ACC112 (cell line): ENCODE data around the gene RAB31.
"Not testable (repeated sequence)": the region's sequence is repeated elsewhere in the genome, so short reads cannot be mapped to it uniquely, and the experiment has no call there.

Source experiments
- H2AFZ ChIP-seq: fragments of 200-600 bp; sonication (generic); one replicate; pipeline ENCODE4 v1.6.0; 2017; ENCODE audit warnings: antibody characterized with exemption, low read length; ENCODE audit not compliant: unreplicated experiment
- H3K27ac ChIP-seq: fragments of 200-600 bp; sonication (generic); 2 replicates; pipeline ENCODE4 v1.5.1; 2014; ENCODE audit warnings: low read depth, mild to moderate bottlenecking, antibody characterized with exemption, low read length, moderate library complexity
- H3K27me3 ChIP-seq: fragments of 200-600 bp; sonication (generic); 2 replicates; pipeline ENCODE4 v1.6.1; 2014; ENCODE audit warnings: mild to moderate bottlenecking, antibody characterized with exemption, low read length, moderate library complexity, mixed read lengths; ENCODE audit not compliant: insufficient read depth
- H3K36me3 ChIP-seq: fragments of 200-600 bp; sonication (generic); 2 replicates; pipeline ENCODE4 v1.6.1; 2016; ENCODE audit warnings: mild to moderate bottlenecking, antibody characterized with exemption, low read length, moderate library complexity, mixed read lengths; ENCODE audit not compliant: insufficient read depth
- H3K4me1 ChIP-seq: fragments of 200-600 bp; sonication (generic); one replicate; pipeline ENCODE4 v1.6.1; 2016; ENCODE audit warnings: low read length, mixed read lengths; ENCODE audit not compliant: insufficient read depth, unreplicated experiment, control insufficient read depth
- H3K4me3 ChIP-seq: fragments of 200-600 bp; sonication (generic); 2 replicates; pipeline ENCODE4 v1.5.1; 2014; ENCODE audit warnings: mild to moderate bottlenecking, low read depth, low read length
- H3K79me2 ChIP-seq: fragments of 200-600 bp; sonication (generic); one replicate; pipeline ENCODE4 v1.6.0; 2016; ENCODE audit warnings: low read length; ENCODE audit not compliant: control insufficient read depth, unreplicated experiment, insufficient read depth

Gene RAB31

DNA sequence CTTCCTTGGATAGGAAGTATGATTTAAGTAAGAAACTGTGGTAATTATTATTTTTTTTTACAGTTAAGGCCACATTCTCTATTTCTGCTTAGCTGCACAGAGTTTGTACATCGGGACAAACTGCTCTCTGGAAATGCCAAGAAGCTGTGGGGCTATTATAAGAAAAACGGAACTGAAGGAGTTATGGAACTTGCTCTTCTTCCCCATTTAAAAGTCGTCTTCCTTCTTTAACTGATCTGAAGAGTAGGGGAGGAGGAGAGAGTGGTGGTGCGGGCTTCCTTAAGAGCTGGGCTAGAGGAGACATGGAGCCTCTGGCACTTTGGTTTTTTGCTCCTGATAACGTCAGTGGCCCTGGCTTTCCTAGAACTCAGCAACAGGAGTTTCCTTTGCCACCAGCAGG is 54.4 kb downstream of the RAB31 start:
- Histone ChIP-seq H3K4me1 (peaks cover 10% of the 10 kb centered on the region), H3K27me3 (no peaks in the 10 kb centered on the region), H3K79me2 (peaks cover 13% of the 10 kb centered on the region), H3K27ac (no peak overlapping the region), H3K36me3 (no peaks in the 10 kb centered on the region), H2AFZ (no peak overlapping the region), H3K4me3 (no peak overlapping the region)

DNA sequence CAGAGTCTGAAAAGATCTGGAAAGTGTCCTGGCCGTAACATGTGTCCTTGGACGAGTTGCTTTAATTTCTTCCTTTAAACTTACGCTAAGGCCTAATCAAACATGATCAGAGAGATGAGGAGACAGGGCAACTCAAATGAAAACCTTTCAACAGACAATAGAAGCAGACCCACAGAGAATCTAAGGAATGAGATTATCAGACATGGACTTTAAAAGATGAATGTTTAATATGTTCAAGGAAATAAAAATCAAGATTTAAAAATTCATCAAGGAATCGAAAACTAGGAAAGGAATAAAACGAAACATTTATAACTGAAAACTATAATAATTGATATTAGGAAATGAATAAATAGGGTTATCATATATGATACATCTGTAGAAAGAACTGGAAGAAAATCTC is 55.1 kb downstream of the RAB31 start:
- Histone ChIP-seq H3K27ac (no peak overlapping the region), H3K36me3 (no peaks in the 10 kb centered on the region), H3K4me1 (peaks cover 6% of the 10 kb centered on the region), H3K79me2 (peaks cover 13% of the 10 kb centered on the region), H3K27me3 (no peaks in the 10 kb centered on the region), H2AFZ (no peak overlapping the region), H3K4me3 (no peak overlapping the region)

DNA sequence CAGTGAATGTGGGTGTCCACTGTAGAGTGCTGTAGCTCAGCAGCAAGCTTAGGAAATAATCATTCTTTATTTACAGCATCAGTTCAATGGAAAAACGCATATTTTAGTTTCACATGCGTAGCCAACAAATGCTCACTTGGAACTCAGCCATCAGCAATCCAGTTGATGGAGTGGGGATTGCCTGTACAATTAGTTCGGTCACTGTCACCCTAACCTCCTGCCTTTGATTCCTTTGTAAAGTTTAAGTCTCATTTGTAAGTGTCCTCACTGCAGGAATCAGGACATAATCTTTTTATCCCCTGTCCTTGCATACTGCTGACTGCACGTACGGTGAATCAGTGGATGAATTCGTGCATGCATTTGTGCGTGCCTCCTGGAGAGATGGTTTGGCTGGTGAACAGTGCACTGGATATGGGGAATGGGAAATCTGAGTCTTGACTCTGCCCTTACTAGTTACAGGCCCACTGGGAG is 55.9 kb downstream of the RAB31 start:
- H3K27me3 ChIP-seq, result no peaks in the 10 kb centered on the region
- H3K79me2 ChIP-seq, result peaks cover 9% of the 10 kb centered on the region
- H3K27ac ChIP-seq, result no peak overlapping the region
- H3K4me1 ChIP-seq, result no peaks in the 10 kb centered on the region
- no peak overlapping the region for H2AFZ ChIP-seq
- H3K36me3 ChIP-seq, result no peaks in the 10 kb centered on the region
- H3K4me3 ChIP-seq, result no peak overlapping the region

DNA sequence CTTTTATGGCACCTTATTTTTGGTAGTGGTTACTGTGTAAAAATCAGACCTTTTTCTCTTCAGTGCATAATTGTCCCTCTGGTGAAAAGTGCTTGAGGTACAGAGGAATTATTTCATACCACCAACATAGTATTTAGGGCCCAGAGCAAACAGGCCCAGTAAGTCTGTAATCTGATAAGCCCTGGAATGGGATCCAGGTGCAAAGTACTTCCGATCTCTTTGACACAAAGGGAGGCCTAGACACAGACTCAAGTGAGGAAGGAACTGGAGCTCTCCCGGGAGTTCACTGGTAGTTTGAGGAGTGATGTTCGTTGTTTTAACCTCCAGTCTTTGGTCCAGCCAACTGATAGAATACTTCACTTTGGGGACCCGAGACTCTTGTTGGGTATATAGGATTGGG is 57.4 kb downstream of the RAB31 start:
- Histone ChIP-seq H3K4me1 (no peaks in the 10 kb centered on the region), H3K4me3 (no peak overlapping the region), H3K27ac (no peak overlapping the region), H3K36me3 (no peaks in the 10 kb centered on the region), H3K79me2 (peaks cover 6% of the 10 kb centered on the region), H2AFZ (no peak overlapping the region), H3K27me3 (no peaks in the 10 kb centered on the region)

DNA sequence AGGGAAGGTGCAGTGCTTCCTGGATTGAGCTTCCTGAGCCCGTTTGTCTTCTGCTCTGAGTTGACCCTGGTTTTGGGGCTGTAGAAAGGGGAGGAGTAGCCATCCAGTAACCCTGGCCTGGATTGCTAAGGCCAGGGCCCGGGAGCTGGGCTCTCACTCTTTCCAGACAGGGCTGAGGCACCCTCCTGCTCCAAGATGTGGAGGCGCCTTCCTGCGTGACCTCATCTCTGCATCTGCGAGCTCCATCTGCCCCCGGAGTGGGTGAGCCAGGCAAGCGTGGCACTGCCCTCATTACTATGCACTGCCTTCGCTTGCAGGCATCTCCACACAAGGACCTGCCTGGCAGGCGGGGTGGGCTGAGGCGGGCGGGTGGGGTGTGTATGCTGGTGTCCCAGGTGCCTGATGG is 58.0 kb downstream of the RAB31 start:
- H3K27me3 ChIP-seq, result no peaks in the 10 kb centered on the region
- no peak overlapping the region for H3K27ac ChIP-seq
- H3K79me2 ChIP-seq, result peaks cover 6% of the 10 kb centered on the region
- no peak overlapping the region for H2AFZ ChIP-seq
- no peaks in the 10 kb centered on the region for H3K36me3 ChIP-seq
- peaks cover 2% of the 10 kb centered on the region for H3K4me1 ChIP-seq
- H3K4me3 ChIP-seq, result no peak overlapping the region

DNA sequence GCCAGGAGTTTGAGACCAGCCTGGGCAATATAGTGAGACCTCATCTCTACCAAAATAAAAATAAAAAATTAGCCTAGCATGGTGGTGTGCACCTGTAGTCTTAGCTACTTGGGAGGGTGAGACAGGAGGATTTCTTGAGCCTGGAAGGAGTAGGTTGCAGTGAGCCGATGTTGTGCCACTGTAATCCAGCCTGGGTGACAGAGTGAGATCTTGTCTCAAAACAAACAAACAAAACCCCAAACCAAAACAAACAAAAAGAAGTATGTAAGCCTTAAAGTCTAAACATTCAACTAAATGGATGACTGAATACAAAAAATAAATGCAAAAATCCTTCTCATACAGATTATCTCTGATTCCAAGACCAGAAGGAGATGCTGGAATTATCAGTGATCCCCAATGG is 58.6 kb downstream of the RAB31 start:
- no peaks in the 10 kb centered on the region for H3K27me3 ChIP-seq
- H3K4me1 ChIP-seq, result peaks cover 5% of the 10 kb centered on the region
- no peaks in the 10 kb centered on the region for H3K36me3 ChIP-seq
- H3K27ac ChIP-seq, result no peak overlapping the region
- H3K4me3 ChIP-seq, result no peak overlapping the region
- H3K79me2 ChIP-seq, result peaks cover 6% of the 10 kb centered on the region
- H2AFZ ChIP-seq, result no peak overlapping the region

DNA sequence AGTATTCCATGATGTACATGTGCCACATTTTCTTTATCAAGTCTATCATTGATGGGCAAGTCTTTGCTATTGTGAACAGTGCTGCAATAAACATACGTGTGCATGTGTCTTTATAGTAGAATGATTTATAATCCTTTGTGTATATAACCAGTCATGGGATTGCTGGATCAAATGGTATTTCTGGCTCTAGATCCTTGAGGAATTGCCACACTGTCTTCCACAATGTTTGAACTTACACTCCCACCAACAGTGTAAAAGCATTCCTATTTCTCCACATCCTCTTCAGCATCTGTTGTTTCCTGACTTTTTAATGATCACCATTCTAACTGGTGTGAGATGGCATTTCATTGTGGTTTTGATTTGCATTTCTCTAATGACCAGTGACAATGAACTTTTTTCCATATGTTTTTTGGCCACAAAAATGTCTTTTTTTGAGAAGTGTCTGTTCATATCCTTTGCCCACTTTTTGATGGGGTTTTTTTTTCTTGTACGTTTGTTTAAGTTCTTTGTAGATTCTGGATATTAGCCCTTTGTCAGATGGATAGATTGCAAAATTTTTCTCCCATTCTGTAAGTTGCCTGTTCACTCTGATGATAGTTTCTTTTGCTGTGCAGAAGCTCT is 60.1 kb downstream of the RAB31 start:
- H3K4me1 ChIP-seq, H2AFZ ChIP-seq, H3K4me3 ChIP-seq, H3K27me3 ChIP-seq, H3K36me3 ChIP-seq, H3K27ac ChIP-seq: not testable (repeated sequence)
- H3K79me2 ChIP-seq, result peaks cover 17% of the 10 kb centered on the region

DNA sequence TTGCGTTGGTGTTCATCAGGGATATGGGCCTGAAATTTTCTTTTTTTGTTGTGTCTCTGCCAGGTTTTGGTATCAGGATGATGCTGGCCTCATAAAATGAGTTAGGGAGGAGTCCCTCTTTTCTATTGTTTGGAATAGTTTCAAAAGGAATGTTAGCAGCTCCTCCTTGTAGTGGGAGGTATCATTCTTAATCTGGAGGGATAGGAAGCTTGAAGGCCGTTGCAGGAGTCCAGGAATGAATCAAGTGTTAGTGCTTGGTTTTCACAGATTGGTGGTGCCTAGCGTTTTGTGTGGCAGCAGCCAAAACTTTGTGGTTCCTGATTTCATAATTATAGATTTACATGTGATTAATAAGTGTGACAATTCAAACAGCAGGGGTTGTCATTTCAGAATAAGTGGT is 62.0 kb downstream of the RAB31 start:
- H3K4me1 ChIP-seq, H3K36me3 ChIP-seq, H3K27me3 ChIP-seq, H2AFZ ChIP-seq, H3K27ac ChIP-seq, H3K4me3 ChIP-seq: not testable (repeated sequence)
- peaks cover 13% of the 10 kb centered on the region for H3K79me2 ChIP-seq

DNA sequence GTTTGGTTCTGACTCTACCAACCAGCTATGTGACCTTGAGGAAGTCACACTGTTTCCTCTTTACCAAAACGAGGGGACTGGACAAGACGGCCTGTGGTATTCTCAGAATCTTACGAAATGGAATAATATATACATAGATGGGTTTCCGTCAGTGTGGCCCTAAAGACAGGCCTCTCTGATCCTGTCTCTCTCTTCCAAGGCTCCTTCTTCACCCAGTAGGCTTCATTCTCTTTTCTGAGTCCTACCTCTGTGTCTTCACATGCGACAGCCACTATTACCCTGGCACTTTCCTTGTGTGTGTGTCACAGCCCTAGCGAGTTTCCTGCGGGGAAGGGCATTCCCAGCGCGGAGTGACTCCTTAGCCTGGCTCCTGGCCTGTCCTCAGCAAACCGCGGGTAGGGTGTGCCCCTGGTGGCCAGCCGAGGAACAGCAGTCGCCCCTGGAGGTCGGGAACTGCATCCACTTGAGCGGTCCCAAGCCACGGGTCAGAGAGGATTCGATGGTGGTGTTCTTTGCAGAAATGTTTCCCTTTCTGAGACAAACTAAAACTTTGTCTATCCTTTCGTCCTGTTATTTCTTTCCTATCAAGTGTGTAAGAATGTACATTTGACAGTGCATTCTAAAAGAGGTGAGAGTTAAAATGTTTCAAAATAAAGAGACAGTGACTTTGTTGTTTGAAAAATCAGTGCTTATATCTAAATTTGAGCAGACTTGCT is 63.3 kb downstream of the RAB31 start:
- Histone ChIP-seq H2AFZ (no peak overlapping the region), H3K79me2 (peaks cover 11% of the 10 kb centered on the region), H3K4me3 (no peak overlapping the region), H3K27ac (no peak overlapping the region), H3K36me3 (no peaks in the 10 kb centered on the region), H3K4me1 (peaks cover 5% of the 10 kb centered on the region), H3K27me3 (no peaks in the 10 kb centered on the region)

DNA sequence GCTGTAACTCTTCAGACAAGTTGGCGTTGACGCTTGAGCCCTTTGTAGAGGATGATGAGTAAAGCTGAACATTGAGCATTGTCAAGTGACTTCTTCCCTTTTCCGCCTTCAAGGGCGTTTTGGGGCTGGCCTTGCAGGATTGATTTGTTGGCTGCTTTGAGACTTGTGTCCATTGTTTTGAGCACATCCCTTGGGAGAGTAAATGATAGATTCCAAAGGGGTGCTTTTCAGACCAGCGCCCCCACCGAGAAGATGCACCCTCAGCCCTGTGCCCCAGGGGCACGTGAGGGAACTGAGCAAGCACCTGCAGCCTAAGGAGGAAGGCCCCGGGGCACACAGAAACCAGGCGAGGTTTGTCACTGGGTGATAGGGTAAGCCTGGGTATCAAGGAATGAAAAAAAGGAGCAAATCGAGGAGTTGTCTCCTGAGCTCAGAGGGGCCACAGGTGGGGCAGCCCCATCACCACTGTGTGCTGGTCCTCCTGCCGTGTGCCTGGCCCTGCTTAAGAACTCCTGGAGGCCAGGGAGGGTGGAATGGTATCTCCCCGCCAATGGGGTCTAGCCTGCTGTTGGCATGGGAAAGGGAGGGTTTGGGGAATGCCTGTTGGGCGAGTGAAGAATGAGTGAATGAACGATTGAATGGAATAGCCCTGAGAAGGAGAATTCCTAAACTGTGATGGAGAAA is 64.0 kb downstream of the RAB31 start:
- H3K4me3 ChIP-seq, result no peak overlapping the region
- H3K27ac ChIP-seq, result no peak overlapping the region
- H3K79me2 ChIP-seq, result peaks cover 11% of the 10 kb centered on the region
- no peak overlapping the region for H2AFZ ChIP-seq
- H3K36me3 ChIP-seq, result no peaks in the 10 kb centered on the region
- H3K4me1 ChIP-seq, result peaks cover 5% of the 10 kb centered on the region
- no peaks in the 10 kb centered on the region for H3K27me3 ChIP-seq
